Measurements from ENCODE around the gene HACE1.

- TF ChIP-seq POLR2A (IDR thresholded peaks at IDR 0.05) (no peak), CTCF (IDR thresholded peaks at IDR 0.05) (no peak)
Measured at GRCh38 chr6:104702126-104702841, 157.4 kb downstream of the HACE1 start.

Measured in body of pancreas (tissue), 4 donors.